Mesothelial cell of epicardium (in vitro differentiated cells): Measurements from ENCODE around the gene FAM90A1. TPM values are rescaled to one million over a fixed set of nuclear protein-coding genes. Genes with fewer than 3 reads are reported as not detected.
"Not testable (repeated sequence)": the region's sequence is repeated elsewhere in the genome, so short reads cannot be mapped to it uniquely, and the experiment has no call there.

Experiments
- DNase-seq, 2 experiments: peaks; one replicate each; pipeline ENCODE4 v3.0.0; 2021; ENCODE audit warnings: low spot score in 2 of 2; ENCODE audit not compliant: unreplicated experiment in 2 of 2
- H3K27ac Mint-ChIP-seq: 2 replicates; pipeline ENCODE4 v1.8.0; 2021; ENCODE audit warnings: mixed read lengths
- H3K27me3 Mint-ChIP-seq: 2 replicates; pipeline ENCODE4 v1.8.0; 2021; ENCODE audit warnings: low read depth, mixed read lengths
- H3K36me3 Mint-ChIP-seq: 2 replicates; pipeline ENCODE4 v1.8.0; 2021; ENCODE audit warnings: mixed read lengths
- H3K4me1 Mint-ChIP-seq: 2 replicates; pipeline ENCODE4 v1.8.0; 2021; ENCODE audit warnings: mixed read lengths
- H3K4me3 Mint-ChIP-seq: 2 replicates; pipeline ENCODE4 v1.8.0; 2021; ENCODE audit warnings: mild to moderate bottlenecking, moderate library complexity, mixed read lengths
- H3K9me3 Mint-ChIP-seq: 2 replicates; pipeline ENCODE4 v1.8.0; 2021; ENCODE audit warnings: mixed read lengths
- total RNA-seq: library from RNA; stranded (reverse); gene quantifications from 3 replicates; pipeline ENCODE4 v1.2.1, GENCODE V29; 2021
- TF ChIP-seq, protein P1 (sequence below): fragments of 200-600 bp; sonication (generic); IDR thresholded peaks from one replicate; pipeline ENCODE4 v1.5.0; 2021; ENCODE audit warnings: antibody characterized with exemption; ENCODE audit not compliant: unreplicated experiment

The FAM90A1 gene
- total RNA-seq, 1 donor from 2014 or later, result 0.20 TPM

DNA sequence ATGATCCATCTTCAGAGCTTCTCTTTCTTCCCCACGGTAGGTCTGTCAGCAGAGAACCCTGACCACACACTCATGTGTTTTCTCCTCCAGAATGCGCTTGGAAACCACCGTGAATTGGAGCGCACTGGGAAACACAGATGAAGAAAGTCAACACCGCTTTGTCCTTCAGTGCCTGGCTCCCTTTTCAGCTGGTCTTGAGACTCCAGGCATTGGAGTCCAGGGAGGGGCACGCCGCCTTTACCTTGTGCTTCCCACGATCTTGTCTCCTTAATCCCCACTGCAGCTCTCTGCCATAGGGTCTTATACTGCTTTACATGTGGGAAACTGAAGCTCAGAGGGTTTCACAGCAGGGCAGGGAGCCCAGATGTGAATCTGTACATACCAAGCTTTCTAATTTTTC lies 1.1 kb downstream of the FAM90A1 start:
- no peak for DNase-seq
- peaks cover 12% of the 10 kb centered on the region for H3K9me3 Mint-ChIP-seq
- H3K4me3 Mint-ChIP-seq, result no peak overlapping the region
- no peaks in the 10 kb centered on the region for H3K27me3 Mint-ChIP-seq
- H3K36me3 Mint-ChIP-seq, result peaks cover 6% of the 10 kb centered on the region
- H3K4me1 Mint-ChIP-seq, result no peaks in the 10 kb centered on the region
- H3K27ac Mint-ChIP-seq, result no peak overlapping the region
- TF ChIP-seq, protein P1, sequence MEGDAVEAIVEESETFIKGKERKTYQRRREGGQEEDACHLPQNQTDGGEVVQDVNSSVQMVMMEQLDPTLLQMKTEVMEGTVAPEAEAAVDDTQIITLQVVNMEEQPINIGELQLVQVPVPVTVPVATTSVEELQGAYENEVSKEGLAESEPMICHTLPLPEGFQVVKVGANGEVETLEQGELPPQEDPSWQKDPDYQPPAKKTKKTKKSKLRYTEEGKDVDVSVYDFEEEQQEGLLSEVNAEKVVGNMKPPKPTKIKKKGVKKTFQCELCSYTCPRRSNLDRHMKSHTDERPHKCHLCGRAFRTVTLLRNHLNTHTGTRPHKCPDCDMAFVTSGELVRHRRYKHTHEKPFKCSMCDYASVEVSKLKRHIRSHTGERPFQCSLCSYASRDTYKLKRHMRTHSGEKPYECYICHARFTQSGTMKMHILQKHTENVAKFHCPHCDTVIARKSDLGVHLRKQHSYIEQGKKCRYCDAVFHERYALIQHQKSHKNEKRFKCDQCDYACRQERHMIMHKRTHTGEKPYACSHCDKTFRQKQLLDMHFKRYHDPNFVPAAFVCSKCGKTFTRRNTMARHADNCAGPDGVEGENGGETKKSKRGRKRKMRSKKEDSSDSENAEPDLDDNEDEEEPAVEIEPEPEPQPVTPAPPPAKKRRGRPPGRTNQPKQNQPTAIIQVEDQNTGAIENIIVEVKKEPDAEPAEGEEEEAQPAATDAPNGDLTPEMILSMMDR, result no peak

DNA sequence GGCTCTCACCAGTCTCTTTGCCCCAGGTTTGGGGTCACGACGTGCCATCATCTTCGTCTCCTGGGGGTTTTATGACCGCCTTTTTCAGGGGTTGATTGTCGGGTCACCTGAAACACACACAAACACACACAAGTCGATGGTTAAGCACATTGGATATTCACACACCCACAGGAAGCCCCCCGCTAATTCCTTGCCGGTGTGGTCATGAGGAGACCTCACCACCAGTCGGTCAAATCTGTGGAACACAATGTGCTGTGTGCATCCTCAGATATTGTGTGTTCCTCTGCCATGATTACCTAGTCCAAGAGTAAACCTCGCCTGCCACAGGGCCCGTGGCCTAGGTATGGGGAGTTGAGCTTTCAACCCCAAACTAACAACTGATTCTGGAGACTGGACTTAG lies 2.6 kb downstream of the FAM90A1 start:
- H3K36me3 Mint-ChIP-seq, result peaks cover 11% of the 10 kb centered on the region
- not testable (repeated sequence) for H3K27me3 Mint-ChIP-seq, H3K27ac Mint-ChIP-seq

DNA sequence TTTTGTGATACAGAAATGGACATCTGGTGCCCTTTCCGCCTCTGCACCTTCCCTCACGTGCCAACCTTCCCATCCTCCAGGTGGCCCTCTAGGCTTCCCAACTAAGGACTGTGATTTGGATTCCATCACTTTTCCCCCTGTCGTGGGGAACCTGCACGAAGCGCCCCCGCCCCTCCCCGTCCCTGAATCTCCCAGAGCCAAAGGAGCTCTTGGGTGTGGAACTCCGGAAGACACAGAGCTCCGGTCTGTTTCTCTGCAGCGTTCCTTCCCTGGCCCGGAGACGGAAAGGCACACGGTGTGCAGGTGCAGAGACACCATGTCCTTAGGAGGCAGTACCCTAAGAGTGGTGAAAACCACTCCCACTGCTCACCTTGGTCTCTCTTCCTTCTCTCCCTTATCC lies 3.8 kb downstream of the FAM90A1 start:
- H3K27ac Mint-ChIP-seq, H3K27me3 Mint-ChIP-seq, H3K4me1 Mint-ChIP-seq, H3K4me3 Mint-ChIP-seq, DNase-seq: not testable (repeated sequence)
- H3K9me3 Mint-ChIP-seq, result peaks cover 28% of the 10 kb centered on the region
- peaks cover 16% of the 10 kb centered on the region for H3K36me3 Mint-ChIP-seq

More for the DNA sequence above, 2.6 kb downstream of the FAM90A1 start:
- not testable (repeated sequence) for H3K4me1 Mint-ChIP-seq, DNase-seq, H3K4me3 Mint-ChIP-seq
- peaks cover 20% of the 10 kb centered on the region for H3K9me3 Mint-ChIP-seq

DNA sequence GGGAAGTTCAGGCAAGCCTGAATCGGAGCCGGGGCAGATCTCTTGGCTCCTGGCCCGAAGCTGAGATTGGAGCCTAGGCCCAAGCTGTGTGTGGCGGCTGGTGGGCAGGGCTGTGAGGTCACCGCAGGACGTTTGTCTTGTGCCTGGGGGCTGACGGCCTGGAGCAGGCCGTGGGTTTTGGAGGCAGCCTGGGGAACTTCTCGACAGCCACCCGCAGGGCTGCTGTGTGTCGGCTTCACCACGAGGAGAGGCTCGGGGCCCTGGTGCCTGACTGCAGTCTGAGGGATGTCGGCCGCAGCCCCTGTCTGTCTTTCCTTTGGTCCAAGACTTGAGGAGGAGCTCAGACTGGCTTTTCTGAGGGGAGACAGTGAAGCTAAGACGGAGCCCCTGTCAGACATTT lies 5.1 kb downstream of the FAM90A1 start:
- not testable (repeated sequence) for H3K4me3 Mint-ChIP-seq, H3K4me1 Mint-ChIP-seq, DNase-seq, H3K27me3 Mint-ChIP-seq, H3K27ac Mint-ChIP-seq
- peaks cover 19% of the 10 kb centered on the region for H3K36me3 Mint-ChIP-seq
- peaks cover 31% of the 10 kb centered on the region for H3K9me3 Mint-ChIP-seq

- peaks cover 19% of the 10 kb centered on the region for H3K36me3 Mint-ChIP-seq
- not testable (repeated sequence) for DNase-seq, H3K27me3 Mint-ChIP-seq, H3K4me1 Mint-ChIP-seq, H3K4me3 Mint-ChIP-seq, H3K27ac Mint-ChIP-seq
- peaks cover 31% of the 10 kb centered on the region for H3K9me3 Mint-ChIP-seq
Observed at GRCh38 chr12:8221844-8222243, 5.6 kb downstream of the FAM90A1 start.

DNA sequence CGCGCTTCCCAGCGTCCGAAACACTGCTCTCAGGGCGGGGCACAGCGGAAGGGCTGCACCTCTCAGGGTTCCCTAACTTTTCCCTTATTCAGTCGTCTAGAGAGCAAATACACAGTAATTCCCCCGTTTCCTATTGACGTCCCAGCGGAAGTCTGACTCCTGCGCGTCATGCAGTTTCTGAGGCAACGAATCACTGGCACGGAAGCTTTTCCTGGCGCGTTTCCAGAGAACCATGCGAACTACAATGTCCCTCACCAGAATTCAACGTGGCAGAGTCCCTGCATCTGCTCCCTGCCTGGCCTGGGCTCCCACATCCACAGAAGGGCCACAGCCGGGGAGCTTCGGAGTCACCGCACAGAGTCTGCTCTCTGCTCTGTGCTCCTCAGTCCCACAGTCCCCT lies 6.0 kb downstream of the FAM90A1 start:
- H3K36me3 Mint-ChIP-seq, result peaks cover 19% of the 10 kb centered on the region
- not testable (repeated sequence) for H3K27ac Mint-ChIP-seq, H3K27me3 Mint-ChIP-seq, DNase-seq, H3K4me3 Mint-ChIP-seq, H3K4me1 Mint-ChIP-seq
- peaks cover 31% of the 10 kb centered on the region for H3K9me3 Mint-ChIP-seq

GRCh38 chr12:8218711-8219382 lies 8.6 kb downstream of the FAM90A1 start:
- DNase-seq, H3K27ac Mint-ChIP-seq, H3K27me3 Mint-ChIP-seq, H3K4me1 Mint-ChIP-seq, H3K4me3 Mint-ChIP-seq: not testable (repeated sequence)
- Mint-ChIP-seq H3K9me3 (peaks cover 21% of the 10 kb centered on the region), H3K36me3 (peaks cover 14% of the 10 kb centered on the region)

DNA sequence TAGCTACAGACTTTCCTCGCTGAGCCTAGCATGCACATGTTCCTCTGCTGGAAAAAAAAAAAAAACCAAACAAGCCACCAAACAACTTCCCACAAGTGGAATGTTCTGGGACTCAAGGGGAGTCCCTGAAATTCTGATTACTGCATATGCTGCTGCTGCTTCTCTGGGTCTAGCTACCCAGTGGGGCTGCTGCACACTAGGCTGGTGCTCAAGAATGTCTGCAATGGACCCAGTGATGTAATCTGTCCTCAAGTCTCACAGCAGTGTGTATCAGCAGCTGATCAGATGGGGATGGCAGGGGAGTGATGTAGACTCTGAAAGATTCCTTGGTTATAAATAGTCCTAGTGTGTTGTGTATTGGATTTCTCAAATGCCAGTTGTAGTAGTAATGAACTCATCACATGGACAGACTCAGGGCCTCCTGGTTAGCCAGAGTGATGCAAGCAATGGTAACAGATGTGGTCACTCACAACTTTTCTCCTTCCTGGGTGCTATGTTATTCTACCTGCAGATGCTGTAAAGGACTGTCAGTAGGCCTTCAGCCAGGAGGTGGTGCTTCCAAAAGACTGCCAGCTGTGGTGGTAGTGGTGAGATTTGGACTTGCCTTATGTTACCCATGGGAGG lies 29.6 kb downstream of the FAM90A1 start:
- not testable (repeated sequence) for H3K4me1 Mint-ChIP-seq, H3K36me3 Mint-ChIP-seq, H3K4me3 Mint-ChIP-seq, H3K9me3 Mint-ChIP-seq, DNase-seq, H3K27ac Mint-ChIP-seq, H3K27me3 Mint-ChIP-seq

- H3K4me1 Mint-ChIP-seq, H3K4me3 Mint-ChIP-seq, H3K36me3 Mint-ChIP-seq, H3K9me3 Mint-ChIP-seq, H3K27ac Mint-ChIP-seq, DNase-seq, H3K27me3 Mint-ChIP-seq: not testable (repeated sequence)
Observed at GRCh38 chr12:8188088-8188487, 39.3 kb downstream of the FAM90A1 start.

GRCh38 chr12:8184206-8184605 lies 43.2 kb downstream of the FAM90A1 start:
- H3K36me3 Mint-ChIP-seq, H3K27me3 Mint-ChIP-seq, H3K4me3 Mint-ChIP-seq, H3K4me1 Mint-ChIP-seq, H3K9me3 Mint-ChIP-seq, H3K27ac Mint-ChIP-seq, DNase-seq: not testable (repeated sequence)

GRCh38 chr12:8183346-8183745 lies 44.1 kb downstream of the FAM90A1 start:
- H3K9me3 Mint-ChIP-seq, H3K4me3 Mint-ChIP-seq: not testable (repeated sequence)

DNA sequence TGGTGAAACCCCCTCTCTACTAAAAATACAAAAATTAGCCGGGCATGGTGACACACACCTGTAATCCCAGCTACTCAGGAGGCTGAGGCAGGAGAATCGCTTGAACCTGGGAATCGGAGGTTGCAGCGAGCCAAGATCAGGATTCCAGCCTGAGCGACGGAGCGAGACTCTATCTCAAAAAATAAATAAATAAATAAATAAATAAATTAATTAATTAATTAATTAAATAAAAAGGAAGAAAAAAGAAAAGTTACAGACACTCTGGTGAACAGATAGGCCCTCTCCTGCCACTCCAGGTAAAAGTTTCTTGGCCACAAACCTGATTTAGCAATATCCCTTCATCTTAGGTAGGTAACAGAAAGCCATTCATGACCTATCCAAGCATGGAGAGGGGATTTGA lies 44.5 kb downstream of the FAM90A1 start:
- H3K36me3 Mint-ChIP-seq, H3K9me3 Mint-ChIP-seq, H3K27ac Mint-ChIP-seq, H3K4me3 Mint-ChIP-seq, DNase-seq, H3K27me3 Mint-ChIP-seq, H3K4me1 Mint-ChIP-seq: not testable (repeated sequence)

More at GRCh38 chr12:8183346-8183745, 44.1 kb downstream of the FAM90A1 start:
- not testable (repeated sequence) for DNase-seq, H3K36me3 Mint-ChIP-seq, H3K27me3 Mint-ChIP-seq, H3K4me1 Mint-ChIP-seq, H3K27ac Mint-ChIP-seq

DNA sequence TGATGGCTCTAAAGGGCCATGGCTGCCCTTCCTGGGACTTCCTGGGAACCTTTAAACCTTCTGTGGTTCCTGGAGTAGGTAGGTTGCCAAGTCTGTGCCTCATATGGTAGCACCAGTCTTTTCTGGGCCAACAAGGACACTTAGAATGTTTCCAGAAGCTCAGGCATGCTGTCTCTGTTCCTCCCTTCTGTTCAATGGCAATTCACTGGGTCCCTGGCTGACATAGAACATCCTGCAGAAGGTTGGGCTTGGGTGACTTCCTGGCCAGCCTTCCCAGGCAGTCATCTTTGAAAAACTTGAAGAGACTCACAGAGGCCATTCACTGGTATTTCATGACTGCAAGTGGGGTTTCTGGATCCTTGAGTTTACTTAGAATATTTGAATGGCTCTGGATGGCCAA lies 46.1 kb downstream of the FAM90A1 start:
- not testable (repeated sequence) for H3K9me3 Mint-ChIP-seq, H3K36me3 Mint-ChIP-seq, H3K27me3 Mint-ChIP-seq, DNase-seq, H3K27ac Mint-ChIP-seq
- Mint-ChIP-seq H3K4me1 (peaks cover 11% of the 10 kb centered on the region), H3K4me3 (peak overlapping the region; percentile 75)
